GM10248 (cell line): Measurements from ENCODE around the gene CAMTA1.

Experiments
- CTCF ChIA-PET: fragments of 300-600 bp; sonication (Branson Sonifier 250); formaldehyde crosslinking; extraction: SDS; loops from one replicate; lab custom pipeline; 2021; ENCODE audit warnings: antibody characterized with exemption; lab: Yijun Ruan, JAX
- POLR2A ChIA-PET: fragments of 350-650 bp; sonication (Branson Sonifier 250); formaldehyde crosslinking; extraction: SDS; loops from one replicate; lab custom pipeline; 2020; ENCODE audit warnings: antibody characterized with exemption; lab: Yijun Ruan, JAX
- DNase-seq: peaks from one replicate; pipeline ENCODE4 v3.0.0; 2012; ENCODE audit errors: extremely low spot score
- CTCF ChIP-seq: IDR thresholded peaks from 2 replicates; pipeline ENCODE4 v1.5.1; 2012; ENCODE audit warnings: mild to moderate bottlenecking, low read depth; ENCODE audit errors: extremely low read depth, missing control alignments, control extremely low read depth

Gene CAMTA1

GRCh38 chr1:7583291-7584096, 798.2 kb downstream of the CAMTA1 start:
- no peak for TF ChIP-seq CTCF
- CTCF ChIA-PET, result no interaction called here
- no peak for DNase-seq
- POLR2A ChIA-PET, result no interaction called here

GRCh38 chr1:7584157-7584556, 798.9 kb downstream of the CAMTA1 start:
- no peak for TF ChIP-seq CTCF
- CTCF ChIA-PET, result no interaction called here
- no peak for DNase-seq
- POLR2A ChIA-PET, result no interaction called here

- DNase-seq, result no peak
- POLR2A ChIA-PET, result no interaction called here
- CTCF ChIA-PET, result no interaction called here
- TF ChIP-seq CTCF, result no peak
Observed at GRCh38 chr1:7584643-7585042, 799.4 kb downstream of the CAMTA1 start.

- no peak for DNase-seq
- no peak for TF ChIP-seq CTCF
- ChIA-PET CTCF (no interaction called here), POLR2A (no interaction called here)
Observed at GRCh38 chr1:7585216-7585907, 800.1 kb downstream of the CAMTA1 start.

GRCh38 chr1:7586031-7586941, 801.0 kb downstream of the CAMTA1 start:
- no peak for TF ChIP-seq CTCF
- POLR2A ChIA-PET, result no interaction called here
- no peak for DNase-seq
- CTCF ChIA-PET, result no interaction called here

GRCh38 chr1:7587108-7587772, 802.0 kb downstream of the CAMTA1 start:
- CTCF ChIA-PET, result no interaction called here
- POLR2A ChIA-PET, result no interaction called here
- TF ChIP-seq CTCF, result no peak
- DNase-seq, result no peak
